Measurements from ENCODE around the gene KIAA1671. TPM values are rescaled to one million over a fixed set of nuclear protein-coding genes. Genes with fewer than 3 reads are reported as not detected.

The KIAA1671 gene
- total and polyA plus RNA-seq, 4 donors: 8.7 to 35.9 (median 19.1) TPM

DNA sequence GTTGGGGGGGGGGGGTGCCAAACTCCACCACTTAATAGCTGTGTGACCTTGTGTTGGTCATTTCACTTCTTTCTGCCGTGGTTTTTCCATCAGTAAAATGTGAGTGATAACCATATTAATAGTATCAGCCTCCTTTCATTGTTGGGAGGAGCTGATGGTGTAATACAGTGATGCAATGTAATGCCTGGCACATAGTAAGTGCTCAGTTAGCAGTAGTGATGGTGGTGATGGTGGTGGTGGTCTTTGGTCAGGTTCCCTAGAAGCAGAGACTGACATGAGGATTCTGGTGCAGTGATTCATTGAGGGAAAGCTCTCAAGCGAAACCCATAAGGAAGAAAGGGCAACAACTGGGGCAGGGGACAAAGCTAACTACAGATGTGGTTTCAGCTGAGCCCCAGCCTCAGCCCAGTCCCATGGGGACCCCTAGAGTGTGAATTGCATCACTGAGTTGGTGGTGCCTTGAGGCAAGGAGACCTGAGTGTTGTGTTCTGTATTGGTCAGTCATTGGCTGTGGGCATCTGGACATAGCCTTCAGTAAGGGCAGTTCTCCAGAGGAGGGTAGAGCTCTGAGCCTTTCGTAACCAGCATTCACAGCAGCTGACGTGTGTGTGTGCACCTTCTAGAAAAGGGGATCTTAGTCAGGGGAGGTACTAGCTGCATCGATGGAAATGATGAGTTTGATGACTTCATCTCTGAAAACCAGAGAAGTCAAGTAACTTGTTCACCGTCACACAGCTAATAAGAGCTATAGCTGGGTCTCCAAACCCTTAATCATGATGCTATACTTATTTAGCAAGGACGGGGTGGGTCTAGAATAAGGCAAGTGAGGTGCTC, 153.5 kb downstream of the KIAA1671 start:
- Histone ChIP-seq H3K9ac (ENCODE audit: low read depth in 1 of 2, low read length in 2 of 2) (no peak overlapping the region), H3K4me1 (ENCODE audit: control insufficient read depth in 4 of 4, insufficient read depth in 4 of 4, low read length in 3 of 4) (peaks cover 3 to 17% (median 10%) of the 10 kb centered on the region in 4 donors), H3K4me3 (ENCODE audit: low read depth in 1 of 3, low read length in 3 of 3) (no peak overlapping the region), H3K36me3 (ENCODE audit: control insufficient read depth in 4 of 4, insufficient read depth in 3 of 4, low read depth in 1 of 4, low read length in 3 of 4) (no peaks in the 10 kb centered on the region), H3K27ac (ENCODE audit: low read depth in 1 of 2, low read length in 2 of 2) (no peak overlapping the region), H3K27me3 (ENCODE audit: control insufficient read depth in 4 of 4, insufficient read depth in 4 of 4, low read length in 3 of 4) (no peaks in the 10 kb centered on the region), H3K9me3 (ENCODE audit: control insufficient read depth in 4 of 4, low read length in 3 of 4) (peaks cover 0 to 3% (median 0%) of the 10 kb centered on the region in 4 donors)
- no peak for DNase-seq (ENCODE audit: low spot score)
- WGBS: 85% methylated on average over 7 of the region's 7 CpGs
- TF ChIP-seq FOXA2 (IDR thresholded peaks at IDR 0.05) (no peak), CTCF (IDR thresholded peaks at IDR 0.05; ENCODE audit: low read depth, low read length, missing input control) (no peak), HNF4A (conservative IDR thresholded peaks at IDR 0.05) (no peak), GABPA (IDR thresholded peaks at IDR 0.05 in 1 of 2, conservative IDR thresholded peaks at IDR 0.05 in 1 of 2) (no peak), FOXA1 (IDR thresholded peaks at IDR 0.05) (no peak), RXRA (IDR thresholded peaks at IDR 0.05) (no peak), JUND (IDR thresholded peaks at IDR 0.05) (no peak), TAF1 (conservative IDR thresholded peaks at IDR 0.05) (no peak), RAD21 (IDR thresholded peaks at IDR 0.05) (no peak), MAX (IDR thresholded peaks at IDR 0.05) (no peak), HNF4G (IDR thresholded peaks at IDR 0.05) (no peak), NR2F2 (IDR thresholded peaks at IDR 0.05) (no peak), REST (IDR thresholded peaks at IDR 0.05) (no peak), EGR1 (IDR thresholded peaks at IDR 0.05; ENCODE audit: low read depth in 2 of 2) (no peak), YY1 (IDR thresholded peaks at IDR 0.05) (no peak), SP1 (IDR thresholded peaks at IDR 0.05) (no peak)
- TF ChIP-seq, protein P1, sequence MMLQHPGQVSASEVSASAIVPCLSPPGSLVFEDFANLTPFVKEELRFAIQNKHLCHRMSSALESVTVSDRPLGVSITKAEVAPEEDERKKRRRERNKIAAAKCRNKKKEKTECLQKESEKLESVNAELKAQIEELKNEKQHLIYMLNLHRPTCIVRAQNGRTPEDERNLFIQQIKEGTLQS (IDR thresholded peaks at IDR 0.05): no peak
- TF ChIP-seq, protein P2, sequence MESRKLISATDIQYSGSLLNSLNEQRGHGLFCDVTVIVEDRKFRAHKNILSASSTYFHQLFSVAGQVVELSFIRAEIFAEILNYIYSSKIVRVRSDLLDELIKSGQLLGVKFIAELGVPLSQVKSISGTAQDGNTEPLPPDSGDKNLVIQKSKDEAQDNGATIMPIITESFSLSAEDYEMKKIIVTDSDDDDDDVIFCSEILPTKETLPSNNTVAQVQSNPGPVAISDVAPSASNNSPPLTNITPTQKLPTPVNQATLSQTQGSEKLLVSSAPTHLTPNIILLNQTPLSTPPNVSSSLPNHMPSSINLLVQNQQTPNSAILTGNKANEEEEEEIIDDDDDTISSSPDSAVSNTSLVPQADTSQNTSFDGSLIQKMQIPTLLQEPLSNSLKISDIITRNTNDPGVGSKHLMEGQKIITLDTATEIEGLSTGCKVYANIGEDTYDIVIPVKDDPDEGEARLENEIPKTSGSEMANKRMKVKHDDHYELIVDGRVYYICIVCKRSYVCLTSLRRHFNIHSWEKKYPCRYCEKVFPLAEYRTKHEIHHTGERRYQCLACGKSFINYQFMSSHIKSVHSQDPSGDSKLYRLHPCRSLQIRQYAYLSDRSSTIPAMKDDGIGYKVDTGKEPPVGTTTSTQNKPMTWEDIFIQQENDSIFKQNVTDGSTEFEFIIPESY (IDR thresholded peaks at IDR 0.05): no peak

All from liver (tissue), 9 donors.